SK-N-SH (cell line): Measurements from ENCODE around the gene KAT6B. TPM values are rescaled to one million over a fixed set of nuclear protein-coding genes. Genes with fewer than 3 reads are reported as not detected.

ENCODE experiments used
- CTCF ChIA-PET: fragments of 300-600, 350-600 bp; formaldehyde crosslinking; extraction: SDS; loops from one replicate; lab custom pipeline; 2021; lab: Yijun Ruan, JAX
- POLR2A ChIA-PET: fragments of 350-600 bp; sonication (Branson Sonifier 250); formaldehyde crosslinking; extraction: SDS; loops from one replicate; lab custom pipeline; 2020; ENCODE audit warnings: antibody characterized with exemption, inconsistent platforms; lab: Yijun Ruan, JAX
- DNase-seq: peaks from one replicate; pipeline ENCODE4 v3.0.0; 2012
- H2AFZ ChIP-seq: fragments of 200-600 bp; sonication (generic); 2 replicates; pipeline ENCODE4 v1.8.1; 2016; ENCODE audit warnings: antibody characterized with exemption, mild to moderate bottlenecking, low read depth
- H3F3A ChIP-seq: fragments of 200-600 bp; sonication (generic); replicated peaks from 2 replicates; pipeline ENCODE3; 2016; ENCODE audit warnings: antibody characterized with exemption, mild to moderate bottlenecking; ENCODE audit not compliant: insufficient read depth
- H3K27ac ChIP-seq, 2 experiments: fragments of 200-500 bp in 1 of 2; fragments of 200-600 bp in 1 of 2; sonication (Bioruptor generic) in 1 of 2; sonication (generic), shearing (Covaris generic) in 1 of 2; 2 replicates each; pipeline versions ENCODE4 v1.5.1 to v1.6.1; 2014 to 2016; ENCODE audit warnings: low read depth in 2 of 2, inconsistent platforms in 1 of 2, low read length in 1 of 2, mild to moderate bottlenecking in 1 of 2, mixed read lengths in 1 of 2
- H3K27me3 ChIP-seq: fragments of 200-600 bp; sonication (generic), shearing (Covaris generic); 2 replicates; pipeline ENCODE4 v1.6.1; 2016; ENCODE audit warnings: mixed run types; ENCODE audit not compliant: insufficient read depth
- H3K36me3 ChIP-seq, 2 experiments: fragments of 200-500 bp in 1 of 2; fragments of 200-600 bp in 1 of 2; sonication (Bioruptor generic) in 1 of 2; sonication (generic) in 1 of 2; replicated peaks in 1 of 2; 2 replicates each; pipeline versions ENCODE3 to v1.5.1; 2014 to 2016; ENCODE audit warnings: low read length in 1 of 2, mild to moderate bottlenecking in 1 of 2; ENCODE audit not compliant: insufficient read depth in 2 of 2, control insufficient read depth in 1 of 2
- H3K4me1 ChIP-seq, 2 experiments: fragments of 200-500 bp in 1 of 2; fragments of 200-600 bp in 1 of 2; sonication (Bioruptor generic) in 1 of 2; sonication (generic), shearing (Covaris generic) in 1 of 2; 2 replicates each; pipeline versions ENCODE4 v1.5.1 to v1.6.1; 2014 to 2016; ENCODE audit warnings: low read depth in 1 of 2, low read length in 1 of 2, mixed run types in 1 of 2; ENCODE audit not compliant: insufficient read depth in 2 of 2, control insufficient read depth in 1 of 2
- H3K4me2 ChIP-seq: fragments of 200-600 bp; sonication (generic), shearing (Covaris generic); 2 replicates; pipeline ENCODE4 v1.6.1; 2017; ENCODE audit warnings: mixed run types
- H3K4me3 ChIP-seq, 2 experiments: fragments of 200-500 bp in 1 of 2; fragments of 200-600 bp in 1 of 2; sonication (Bioruptor generic) in 1 of 2; sonication (generic), shearing (Covaris generic) in 1 of 2; 2 replicates each; pipeline versions ENCODE4 v1.5.1 to v1.8.1; 2014 to 2016; ENCODE audit warnings: low read depth in 2 of 2, inconsistent platforms in 1 of 2, low read length in 1 of 2, mild to moderate bottlenecking in 1 of 2, mixed read lengths in 1 of 2, moderate library complexity in 1 of 2
- H3K79me2 ChIP-seq: fragments of 200-600 bp; sonication (generic); 2 replicates; pipeline ENCODE4 v1.8.1; 2017; ENCODE audit warnings: mild to moderate bottlenecking; ENCODE audit not compliant: insufficient read depth
- H3K9ac ChIP-seq: fragments of 200-600 bp; sonication (generic); 2 replicates; pipeline ENCODE4 v1.6.1; 2017; ENCODE audit warnings: mixed run types
- H3K9me2 ChIP-seq: fragments of 200-600 bp; sonication (generic); 2 replicates; pipeline ENCODE4 v1.6.1; 2017; ENCODE audit warnings: mixed run types
- H3K9me3 ChIP-seq: fragments of 200-600 bp; sonication (generic); 2 replicates; pipeline ENCODE4 v1.6.1; 2017; ENCODE audit warnings: mixed run types, mild to moderate bottlenecking, moderate library complexity
- H4K20me1 ChIP-seq: fragments of 200-600 bp; sonication (generic); 2 replicates; pipeline ENCODE4 v1.6.1; 2017; ENCODE audit warnings: mild to moderate bottlenecking, mixed run types; ENCODE audit not compliant: insufficient read depth
- ELF1 ChIP-seq: IDR thresholded peaks from 2 replicates; pipeline ENCODE4 v1.4.0; 2012
- EP300 ChIP-seq, 2 experiments: IDR thresholded peaks; 2 replicates each; pipeline versions ENCODE4 v1.4.0 to v1.6.1; 2012; ENCODE audit warnings: borderline replicate concordance in 1 of 2, low read depth in 1 of 2, low read length in 1 of 2
- EZH2phosphoT487 ChIP-seq: fragments of 200-600 bp; sonication (generic); IDR thresholded peaks from 2 replicates; pipeline ENCODE4 v1.6.1; 2017; ENCODE audit warnings: low read depth, mixed run types, mild to moderate bottlenecking, antibody characterized with exemption, moderate library complexity, borderline replicate concordance
- FOSL2 ChIP-seq: IDR thresholded peaks from 2 replicates; pipeline ENCODE4 v1.4.0; 2012; ENCODE audit warnings: low read depth, mild to moderate bottlenecking, moderate library complexity, borderline replicate concordance
- FOXM1 ChIP-seq: IDR thresholded peaks from 2 replicates; pipeline ENCODE4 v1.4.0; 2012; ENCODE audit warnings: low read depth, mild to moderate bottlenecking
- GABPA ChIP-seq: IDR thresholded peaks from 2 replicates; pipeline ENCODE4 v1.4.0; 2012; ENCODE audit warnings: low read depth, mild to moderate bottlenecking
- GATA2 ChIP-seq: sonication (generic); formaldehyde crosslinking; IDR thresholded peaks from 2 replicates; pipeline ENCODE4 v1.5.0; 2020; ENCODE audit warnings: mild to moderate bottlenecking, missing genetic modification reagents
- MAX ChIP-seq: IDR thresholded peaks from 2 replicates; pipeline ENCODE4 v1.4.0; 2012; ENCODE audit warnings: low read depth
- NRF1 ChIP-seq: IDR thresholded peaks from 2 replicates; pipeline ENCODE4 v1.6.1; 2012; ENCODE audit warnings: low read depth, mild to moderate bottlenecking, low read length
- PBX3 ChIP-seq: IDR thresholded peaks from 2 replicates; pipeline ENCODE4; 2012
- POLR2AphosphoS5 ChIP-seq: IDR thresholded peaks from 2 replicates; pipeline ENCODE4 v1.6.1; 2012; ENCODE audit warnings: low read depth, low read length
- RAD21 ChIP-seq: IDR thresholded peaks from 2 replicates; pipeline ENCODE4 v1.6.1; 2012; ENCODE audit warnings: mild to moderate bottlenecking, low read length
- RCOR1 ChIP-seq: fragments of 150-350 bp; IDR thresholded peaks from 2 replicates; pipeline ENCODE4 v1.6.1; 2017; ENCODE audit warnings: antibody characterized with exemption, low read length
- RXRA ChIP-seq: IDR thresholded peaks from 2 replicates; pipeline ENCODE4 v1.4.0; 2012; ENCODE audit warnings: low read depth, mild to moderate bottlenecking, borderline replicate concordance
- SIN3A ChIP-seq: IDR thresholded peaks from 2 replicates; pipeline ENCODE4 v1.6.1; 2012; ENCODE audit warnings: low read depth, mild to moderate bottlenecking, low read length, moderate library complexity, borderline replicate concordance
- SMC3 ChIP-seq: IDR thresholded peaks from 2 replicates; pipeline ENCODE4 v1.6.1; 2012; ENCODE audit warnings: low read depth, low read length, improper control_type of control experiment
- TCF12 ChIP-seq: IDR thresholded peaks from 2 replicates; pipeline ENCODE4 v1.4.0; 2012
- TEAD4 ChIP-seq: IDR thresholded peaks from 2 replicates; pipeline ENCODE4 v1.4.0; 2012; ENCODE audit warnings: mild to moderate bottlenecking, borderline replicate concordance; ENCODE audit not compliant: insufficient read depth
- USF1 ChIP-seq: IDR thresholded peaks from 2 replicates; pipeline ENCODE4 v1.4.0; 2012; ENCODE audit warnings: low read depth, borderline replicate concordance
- YY1 ChIP-seq: IDR thresholded peaks from 2 replicates; pipeline ENCODE4 v1.4.0; 2012; ENCODE audit warnings: low read depth, mild to moderate bottlenecking
- WGBS: methylation state at CpG from one replicate; pipeline ENCODE4 v1.1.6; 2017; ENCODE audit warnings: low lambda C conversion rate; 5-methylcytosine and 5-hydroxymethylcytosine counted together
- polyA plus RNA-seq, 3 experiments: library from polyadenylated mRNA; depleted of rRNA; stranded (reverse); fragments of >200 nt; gene quantifications; 2 replicates each; pipeline ENCODE4 v1.2.3, GENCODE V29; 2012
- TF ChIP-seq, protein P1 (sequence below): fragments of 150-350 bp; IDR thresholded peaks from 2 replicates; pipeline ENCODE4 v1.6.1; 2017; ENCODE audit warnings: antibody characterized with exemption, low read length, low read depth, borderline replicate concordance
- TF ChIP-seq, protein P2 (sequence below): fragments of 200-600 bp; sonication (generic); IDR thresholded peaks from 2 replicates; pipeline ENCODE4 v1.6.1; 2017; ENCODE audit warnings: antibody characterized with exemption, mild to moderate bottlenecking, moderate library complexity
- TF ChIP-seq, protein P3 (sequence below): fragments of 150-350 bp; IDR thresholded peaks from 2 replicates; pipeline ENCODE4 v1.6.1; 2016; ENCODE audit warnings: mild to moderate bottlenecking, low read depth, low read length

KAT6B gene
- 4.3 and 4.6 TPM in 2 replicates for polyA plus RNA-seq (2012; rRNA removed)
- 5.8 and 6.1 TPM in 2 replicates for polyA plus RNA-seq (2012; cell fraction: cytosol; rRNA removed)
- 11.5 and 13.6 TPM in 2 replicates for polyA plus RNA-seq (2012; cell fraction: nucleus; rRNA removed)

DNA sequence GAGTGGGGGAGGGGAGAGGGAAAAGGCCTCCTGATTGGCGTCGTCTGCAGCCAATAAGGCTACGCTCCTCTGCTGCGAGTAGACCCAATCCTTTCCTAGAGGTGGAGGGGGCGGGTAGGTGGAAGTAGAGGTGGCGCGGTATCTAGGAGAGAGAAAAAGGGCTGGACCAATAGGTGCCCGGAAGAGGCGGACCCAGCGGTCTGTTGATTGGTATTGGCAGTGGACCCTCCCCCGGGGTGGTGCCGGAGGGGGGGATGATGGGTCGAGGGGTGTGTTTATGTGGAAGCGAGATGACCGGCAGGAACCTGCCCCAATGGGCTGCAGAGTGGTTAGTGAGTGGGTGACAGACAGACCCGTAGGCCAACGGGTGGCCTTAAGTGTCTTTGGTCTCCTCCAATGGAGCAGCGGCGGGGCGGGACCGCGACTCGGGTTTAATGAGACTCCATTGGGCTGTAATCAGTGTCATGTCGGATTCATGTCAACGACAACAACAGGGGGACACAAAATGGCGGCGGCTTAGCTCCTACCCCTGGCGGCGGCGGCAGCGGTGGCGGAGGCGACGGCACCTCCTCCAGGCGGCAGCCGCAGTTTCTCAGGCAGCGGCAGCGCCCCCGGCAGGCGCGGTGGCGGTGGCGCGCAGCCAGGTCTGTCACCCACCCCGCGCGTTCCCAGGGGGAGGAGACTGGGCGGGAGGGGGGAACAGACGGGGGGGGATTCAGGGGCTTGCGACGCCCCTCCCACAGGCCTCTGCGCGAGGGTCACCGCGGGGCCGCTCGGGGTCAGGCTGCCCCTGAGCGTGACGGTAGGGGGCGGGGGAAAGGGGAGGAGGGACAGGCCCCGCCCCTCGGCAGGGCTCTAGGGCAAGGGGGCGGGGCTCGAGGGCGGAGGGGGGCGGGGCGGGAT, at the start of gene KAT6B:
Gene KAT6B (plus strand): TSS at position 459 of the 903 bp plus-strand sequence. CDS start 16,258 bp downstream, outside the sequence.
- Histone ChIP-seq H3K4me3 (peak within 1 kb of the TSS; percentile 86 to 95), H3K36me3 (peaks cover 0 to 10% of the 10 kb centered on the region in 2 experiments), H3K4me1 (peaks cover 30 to 31% of the 10 kb centered on the region in 2 experiments), H3K9me3 (no peaks in the 10 kb centered on the region), H3K27ac (peak within 1 kb of the TSS; percentile 94 to 97), H3K79me2 (peaks cover 42% of the 10 kb centered on the region), H2AFZ (peak within 1 kb of the TSS; percentile 75), H3K9me2 (no peaks in the 10 kb centered on the region), H4K20me1 (peaks cover 15% of the 10 kb centered on the region), H3K27me3 (no peaks in the 10 kb centered on the region), H3K9ac (peak within 1 kb of the TSS; percentile 84), H3K4me2 (peak within 1 kb of the TSS; percentile 93), H3F3A (peaks cover 24% of the 10 kb centered on the region)
- 1% methylated on average over 38 of the region's 67 CpGs for WGBS
- peak; percentile 94 for DNase-seq
- CTCF ChIA-PET = interaction anchor here (0.6 to 1.6 kb wide), 8 partner anchors 193 to 582 kb away, joined by 3 to 5 read pairs (median 3); no protein-coding TSS in a partner anchor
- POLR2A ChIA-PET = interaction anchor here (0.6 to 2.3 kb wide), 6 partner anchors 29 to 408 kb away, joined by 3 to 10 read pairs (median 4); no protein-coding TSS in a partner anchor
- TF ChIP-seq MAX (no peak), NRF1 (peak; percentile 43; the same call in 1 of the 2 replicates), TEAD4 (0 out of 2 replicates have a peak, but pooled peaks have one; percentile 28), TCF12 (no peak), RAD21 (peak; percentile 11; the same call in 1 of the 2 replicates), PBX3 (peak; percentile 98), EP300 (IDR thresholded peaks at IDR 0.05; ENCODE audit: borderline replicate concordance in 1 of 2, low read depth in 1 of 2, low read length in 1 of 2) (peak; percentile 4 to 31; a peak in 3 of 4 replicates), RXRA (peak; percentile 92), GATA2 (CRISPR knock-in tag) (no peak), SIN3A (peak; percentile 25; the same call in 1 of the 2 replicates), USF1 (no peak), ELF1 (peak; percentile 36; the same call in 1 of the 2 replicates), RCOR1 (no peak), FOSL2 (no peak), POLR2AphosphoS5 (peak; percentile 57), GABPA (peak; percentile 77), EZH2phosphoT487 (no peak), YY1 (peak; percentile 92), SMC3 (no peak), FOXM1 (no peak)
- TF ChIP-seq, protein P1, sequence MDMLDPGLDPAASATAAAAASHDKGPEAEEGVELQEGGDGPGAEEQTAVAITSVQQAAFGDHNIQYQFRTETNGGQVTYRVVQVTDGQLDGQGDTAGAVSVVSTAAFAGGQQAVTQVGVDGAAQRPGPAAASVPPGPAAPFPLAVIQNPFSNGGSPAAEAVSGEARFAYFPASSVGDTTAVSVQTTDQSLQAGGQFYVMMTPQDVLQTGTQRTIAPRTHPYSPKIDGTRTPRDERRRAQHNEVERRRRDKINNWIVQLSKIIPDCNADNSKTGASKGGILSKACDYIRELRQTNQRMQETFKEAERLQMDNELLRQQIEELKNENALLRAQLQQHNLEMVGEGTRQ = no peak
- TF ChIP-seq, protein P2, sequence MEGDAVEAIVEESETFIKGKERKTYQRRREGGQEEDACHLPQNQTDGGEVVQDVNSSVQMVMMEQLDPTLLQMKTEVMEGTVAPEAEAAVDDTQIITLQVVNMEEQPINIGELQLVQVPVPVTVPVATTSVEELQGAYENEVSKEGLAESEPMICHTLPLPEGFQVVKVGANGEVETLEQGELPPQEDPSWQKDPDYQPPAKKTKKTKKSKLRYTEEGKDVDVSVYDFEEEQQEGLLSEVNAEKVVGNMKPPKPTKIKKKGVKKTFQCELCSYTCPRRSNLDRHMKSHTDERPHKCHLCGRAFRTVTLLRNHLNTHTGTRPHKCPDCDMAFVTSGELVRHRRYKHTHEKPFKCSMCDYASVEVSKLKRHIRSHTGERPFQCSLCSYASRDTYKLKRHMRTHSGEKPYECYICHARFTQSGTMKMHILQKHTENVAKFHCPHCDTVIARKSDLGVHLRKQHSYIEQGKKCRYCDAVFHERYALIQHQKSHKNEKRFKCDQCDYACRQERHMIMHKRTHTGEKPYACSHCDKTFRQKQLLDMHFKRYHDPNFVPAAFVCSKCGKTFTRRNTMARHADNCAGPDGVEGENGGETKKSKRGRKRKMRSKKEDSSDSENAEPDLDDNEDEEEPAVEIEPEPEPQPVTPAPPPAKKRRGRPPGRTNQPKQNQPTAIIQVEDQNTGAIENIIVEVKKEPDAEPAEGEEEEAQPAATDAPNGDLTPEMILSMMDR = peak; percentile 37; the same call in 1 of the 2 replicates
- TF ChIP-seq, protein P3, sequence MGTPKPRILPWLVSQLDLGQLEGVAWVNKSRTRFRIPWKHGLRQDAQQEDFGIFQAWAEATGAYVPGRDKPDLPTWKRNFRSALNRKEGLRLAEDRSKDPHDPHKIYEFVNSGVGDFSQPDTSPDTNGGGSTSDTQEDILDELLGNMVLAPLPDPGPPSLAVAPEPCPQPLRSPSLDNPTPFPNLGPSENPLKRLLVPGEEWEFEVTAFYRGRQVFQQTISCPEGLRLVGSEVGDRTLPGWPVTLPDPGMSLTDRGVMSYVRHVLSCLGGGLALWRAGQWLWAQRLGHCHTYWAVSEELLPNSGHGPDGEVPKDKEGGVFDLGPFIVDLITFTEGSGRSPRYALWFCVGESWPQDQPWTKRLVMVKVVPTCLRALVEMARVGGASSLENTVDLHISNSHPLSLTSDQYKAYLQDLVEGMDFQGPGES = peak; percentile 93
